ENCODE measurements around the gene CTSG. TPM values are rescaled to one million over a fixed set of nuclear protein-coding genes. Genes with fewer than 3 reads are reported as not detected.
"Not testable (repeated sequence)": the region's sequence is repeated elsewhere in the genome, so short reads cannot be mapped to it uniquely, and the experiment has no call there.

The CTSG gene
- total RNA-seq, 1 donor from 2014 or later, result 0.18 TPM

GRCh38 chr14:24549064-24549463, 27.0 kb downstream of the CTSG start:
- intact Hi-C loops (cut with micrococcal nuclease), result not testable (repeated sequence)

DNA sequence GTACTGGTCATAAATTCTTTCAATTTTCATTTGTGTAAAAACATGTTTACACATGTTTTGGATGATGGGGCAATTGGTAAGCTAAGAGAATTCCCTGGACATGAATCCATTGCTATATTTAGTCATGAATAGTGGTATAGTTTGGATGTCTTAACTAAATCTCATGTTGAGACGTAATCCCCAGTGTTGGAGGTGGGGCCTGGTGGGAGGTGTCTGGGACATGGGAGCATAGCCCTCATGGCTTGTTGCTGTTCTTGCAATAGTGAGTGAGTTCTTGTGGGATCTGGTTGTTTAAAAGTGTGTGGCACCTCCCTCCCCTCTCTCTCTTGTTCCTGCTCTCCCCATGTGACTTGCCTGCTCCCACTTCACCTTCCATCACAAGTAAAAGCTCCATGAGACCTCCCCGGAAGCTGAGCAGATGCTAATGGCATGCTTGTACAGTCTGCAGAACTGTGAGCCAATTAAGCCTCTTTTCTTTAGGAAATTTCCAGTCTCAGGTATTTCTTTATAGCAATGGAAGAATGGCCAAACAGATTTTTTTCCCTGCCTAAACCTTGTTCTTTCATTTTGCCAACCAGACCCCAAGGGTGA, 33.6 kb downstream of the CTSG start:
- intact Hi-C loops (cut with micrococcal nuclease), result no loop called here

GRCh38 chr14:24535737-24536136, 40.3 kb downstream of the CTSG start:
- intact Hi-C loops (cut with micrococcal nuclease), result no loop called here

- intact Hi-C loops (cut with micrococcal nuclease), result no loop called here
Observed at GRCh38 chr14:24534286-24534685, 41.8 kb downstream of the CTSG start.

DNA sequence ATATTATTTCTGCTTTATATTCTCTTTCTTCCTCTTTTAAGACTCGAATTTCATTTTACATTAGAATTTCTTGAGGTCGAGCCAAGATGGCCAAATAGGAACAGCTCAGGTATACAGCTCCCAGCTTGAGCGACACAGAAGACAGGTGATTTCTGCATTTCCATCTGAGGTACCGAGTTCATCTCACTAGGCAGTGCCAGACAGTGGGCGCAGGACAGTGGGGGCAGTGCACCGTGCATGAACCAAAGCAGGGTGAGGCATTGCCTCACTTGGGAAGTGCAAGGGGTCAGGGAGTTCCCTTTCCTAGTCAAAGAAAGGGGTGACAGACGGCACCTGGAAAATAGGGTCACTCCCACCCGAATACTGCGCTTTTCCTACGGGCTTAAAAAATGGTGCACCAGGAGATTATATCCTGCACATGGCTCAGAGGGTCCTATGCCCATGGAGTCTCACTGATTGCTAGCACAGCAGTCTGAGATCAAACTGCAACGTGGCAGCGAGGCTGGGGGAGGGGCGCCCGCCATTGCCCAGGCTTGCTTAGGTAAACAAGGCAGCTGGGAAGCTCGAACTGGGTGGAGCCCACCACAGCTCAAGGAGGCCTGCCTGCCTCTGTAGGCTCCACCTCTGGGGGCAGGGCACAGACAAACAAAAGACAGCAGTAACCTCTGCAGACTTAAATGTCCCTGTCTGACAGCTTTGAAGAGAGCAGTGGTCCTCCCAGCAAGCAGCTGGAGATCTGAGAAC, 50.0 kb downstream of the CTSG start:
- intact Hi-C loops (cut with micrococcal nuclease), result not testable (repeated sequence)

Other genes starting within 250 kb of the CTSG start
- 3.5 and 5.8 TPM in 2 replicates for gene ADCY4, start 241.2 kb downstream of the CTSG start, total RNA-seq
- gene RIPK3, start 236.3 kb downstream of the CTSG start, total RNA-seq, result 29.7 and 34.6 TPM in 2 replicates
- gene NFATC4, start 208.1 kb downstream of the CTSG start, total RNA-seq, result 0.09 TPM in 1 of 2 replicates, not detected in the other
- 0.14 TPM in 2 replicates for gene NYNRIN, start 177.2 kb downstream of the CTSG start, total RNA-seq
- gene CBLN3, start 146.6 kb downstream of the CTSG start, total RNA-seq, result 5.0 and 5.5 TPM in 2 replicates
- 76.6 and 79.3 TPM in 2 replicates for gene KHNYN, start 146.3 kb downstream of the CTSG start, total RNA-seq
- gene SDR39U1, start 133.5 kb downstream of the CTSG start, total RNA-seq, result 48.2 and 56.4 TPM in 2 replicates
- not detected in 2 replicates for gene CMA1, start 68.0 kb downstream of the CTSG start, total RNA-seq
- 2.0 and 2.7 TPM in 2 replicates for gene GZMH, start 33.4 kb upstream of the CTSG start, total RNA-seq
- 127 and 128 TPM in 2 replicates for gene GZMB, start 57.9 kb upstream of the CTSG start, total RNA-seq